OCI-LY7 (cell line): ENCODE results near the gene PAM16.

Experiments
- CTCF ChIP-seq: fragments of 200-600 bp; sonication (generic); conservative IDR thresholded peaks from 2 replicates; pipeline ENCODE4 v1.5.1; 2014; ENCODE audit warnings: mild to moderate bottlenecking, antibody characterized with exemption, low read length, moderate library complexity, mixed read lengths
- EZH2phosphoT487 ChIP-seq: fragments of 200-600 bp; sonication (generic); IDR thresholded peaks from 2 replicates; pipeline ENCODE4 v1.6.1; 2018; ENCODE audit warnings: low read depth, borderline replicate concordance, mild to moderate bottlenecking, mixed run types, antibody characterized with exemption, low read length, moderate library complexity, mixed read lengths

- TF ChIP-seq CTCF (no peak), EZH2phosphoT487 (no peak)
These were observed 40.7 kb upstream of the PAM16 start for GRCh38 chr16:4391631-4392381.
